Mesendoderm (in vitro differentiated cells): ENCODE results near the gene TCAIM.

Source experiments
- DNase-seq: peaks from one replicate; pipeline ENCODE4 v3.0.0; 2013
- H2AK5ac ChIP-seq: 2 replicates; pipeline ENCODE4 v1.6.1; 2013; ENCODE audit warnings: low read length, inconsistent platforms
- H2BK120ac ChIP-seq: 2 replicates; pipeline ENCODE4 v1.6.1; 2013; ENCODE audit warnings: low read depth, mild to moderate bottlenecking, low read length, moderate library complexity, mixed read lengths
- H2BK15ac ChIP-seq: replicated peaks from 2 replicates; pipeline ENCODE4 v1.6.1; 2013; ENCODE audit warnings: low read depth, mild to moderate bottlenecking, moderate library complexity
- H2BK5ac ChIP-seq: 2 replicates; pipeline ENCODE4 v1.6.1; 2013; ENCODE audit warnings: low read length, inconsistent platforms
- H3K18ac ChIP-seq: 2 replicates; pipeline ENCODE4 v1.6.1; 2013; ENCODE audit warnings: mild to moderate bottlenecking, low read length, mixed read lengths
- H3K23ac ChIP-seq: one replicate; pipeline ENCODE4 v1.6.1; 2013; ENCODE audit warnings: low read length
- H3K27ac ChIP-seq: 2 replicates; pipeline ENCODE4 v1.5.1; 2013; ENCODE audit warnings: low read depth, mild to moderate bottlenecking, inconsistent platforms, low read length, moderate library complexity
- H3K27me3 ChIP-seq: 2 replicates; pipeline ENCODE4 v1.6.1; 2013; ENCODE audit warnings: low read length, control low read depth, mild to moderate bottlenecking, inconsistent platforms; ENCODE audit not compliant: insufficient read depth, poor library complexity
- H3K36me3 ChIP-seq: 2 replicates; pipeline ENCODE4 v1.6.1; 2013; ENCODE audit warnings: low read length, inconsistent platforms; ENCODE audit not compliant: control insufficient read depth, insufficient read depth
- H3K4ac ChIP-seq: one replicate; pipeline ENCODE4 v1.6.1; 2013; ENCODE audit warnings: low read depth, mild to moderate bottlenecking, low read length, moderate library complexity
- H3K4me1 ChIP-seq: 2 replicates; pipeline ENCODE4 v1.6.1; 2013; ENCODE audit warnings: low read depth, low read length, inconsistent platforms; ENCODE audit not compliant: control insufficient read depth
- H3K4me2 ChIP-seq: 2 replicates; pipeline ENCODE4 v1.6.1; 2013; ENCODE audit warnings: low read length
- H3K4me3 ChIP-seq: 2 replicates; pipeline ENCODE4 v1.5.1; 2013; ENCODE audit warnings: mild to moderate bottlenecking, low read length
- H3K56ac ChIP-seq: one replicate; pipeline ENCODE4 v1.6.1; 2013; ENCODE audit warnings: low read length
- H3K79me1 ChIP-seq: 2 replicates; pipeline ENCODE4 v1.6.1; 2013; ENCODE audit warnings: low read length, inconsistent platforms
- H3K79me2 ChIP-seq: 2 replicates; pipeline ENCODE4 v1.6.1; 2013; ENCODE audit warnings: mild to moderate bottlenecking, low read length; ENCODE audit not compliant: control insufficient read depth, insufficient read depth
- H3K9ac ChIP-seq: 2 replicates; pipeline ENCODE4 v1.6.1; 2013; ENCODE audit warnings: low read length, inconsistent platforms
- H4K5ac ChIP-seq: one replicate; pipeline ENCODE4 v1.6.1; 2013; ENCODE audit warnings: low read length
- H4K8ac ChIP-seq: one replicate; pipeline ENCODE4 v1.6.1; 2013; ENCODE audit warnings: low read depth, mild to moderate bottlenecking, control low read depth, low read length, moderate library complexity
- WGBS: extraction: QIAGEN DNeasy Blood & Tissue Kit; methylation state at CpG from one replicate; pipeline ENCODE4 v1.1.7; 2013; ENCODE audit warnings: low lambda C conversion rate, missing lambda C conversion rate; ENCODE audit not compliant: insufficient coverage; ENCODE audit errors: extremely low coverage; 5-methylcytosine and 5-hydroxymethylcytosine counted together

Gene TCAIM

DNA sequence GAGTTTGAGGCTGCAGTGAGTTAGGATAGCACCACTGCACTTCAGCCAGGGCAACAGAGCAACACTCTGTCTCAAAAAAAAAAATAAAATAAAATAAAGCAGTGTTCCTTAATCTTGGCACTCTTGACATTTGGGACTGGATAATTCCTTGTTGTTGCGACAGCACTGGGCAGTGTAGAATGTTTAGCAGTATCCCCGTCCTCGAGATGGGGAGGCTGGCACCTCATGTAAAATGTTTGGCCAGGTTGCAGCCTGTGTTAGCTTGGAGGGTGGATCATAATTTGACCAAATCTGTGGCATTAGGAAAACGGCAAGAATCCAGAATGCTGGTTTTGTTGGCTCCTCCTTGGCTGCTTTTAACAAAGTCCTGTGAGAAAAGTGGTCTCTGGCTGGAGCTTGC is 91.9 kb downstream of the TCAIM start:
- H3K79me2 ChIP-seq = no peaks in the 10 kb centered on the region
- no peak overlapping the region for H3K4me2 ChIP-seq
- no peak overlapping the region for H2BK120ac ChIP-seq
- WGBS = no CpG with 5 or more reads among the region's 4 CpGs
- H3K9ac ChIP-seq = no peak overlapping the region
- no peak overlapping the region for H2BK15ac ChIP-seq
- DNase-seq = no peak
- H3K4ac ChIP-seq = no peak overlapping the region
- H3K18ac ChIP-seq = no peak overlapping the region
- no peak overlapping the region for H3K56ac ChIP-seq
- H3K27me3 ChIP-seq = no peaks in the 10 kb centered on the region
- no peak overlapping the region for H2AK5ac ChIP-seq
- H2BK5ac ChIP-seq = no peak overlapping the region
- H3K79me1 ChIP-seq = no peaks in the 10 kb centered on the region
- no peak overlapping the region for H3K23ac ChIP-seq
- no peak overlapping the region for H3K27ac ChIP-seq
- no peaks in the 10 kb centered on the region for H3K36me3 ChIP-seq
- no peak overlapping the region for H4K5ac ChIP-seq
- H3K4me1 ChIP-seq = no peaks in the 10 kb centered on the region
- H3K4me3 ChIP-seq = no peak overlapping the region
- no peak overlapping the region for H4K8ac ChIP-seq

DNA sequence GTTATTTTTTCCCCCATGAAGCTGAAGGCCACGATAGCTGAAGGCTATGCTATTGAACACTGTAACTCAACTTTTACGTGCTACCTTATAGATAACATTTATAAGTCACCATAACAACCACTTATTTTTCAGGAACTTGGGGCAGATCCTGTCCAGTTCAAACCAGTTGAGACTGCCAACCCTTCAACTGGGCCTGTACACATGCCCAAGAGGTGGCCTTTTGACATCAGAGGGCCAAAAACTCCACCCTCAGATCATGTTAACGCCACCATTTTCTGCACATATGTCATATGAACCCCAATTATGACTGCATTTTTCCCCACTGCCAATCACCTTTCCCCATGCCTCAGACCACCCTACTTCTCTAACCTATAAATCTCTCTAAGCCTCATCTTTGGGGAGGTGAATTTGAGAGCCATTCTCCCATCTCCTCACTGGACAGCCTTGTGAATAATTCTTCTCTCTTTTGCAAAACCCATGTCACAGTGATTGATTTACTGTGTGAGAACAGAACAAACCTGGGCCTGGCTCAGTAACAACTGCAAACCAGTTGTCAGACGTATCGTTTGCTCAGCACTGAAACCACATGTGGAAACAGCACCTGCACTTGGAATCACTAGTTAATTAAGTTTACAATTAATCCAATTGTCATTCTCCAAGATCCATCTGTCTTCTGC is 96.4 kb downstream of the TCAIM start:
- Histone ChIP-seq H3K4me3 (no peak overlapping the region), H3K36me3 (no peaks in the 10 kb centered on the region), H3K27ac (no peak overlapping the region), H3K79me2 (no peaks in the 10 kb centered on the region), H3K9ac (no peak overlapping the region), H2BK15ac (no peak overlapping the region), H2BK120ac (no peak overlapping the region), H2BK5ac (no peak overlapping the region), H3K4ac (no peak overlapping the region), H4K8ac (no peak overlapping the region), H3K56ac (no peak overlapping the region), H3K18ac (no peak overlapping the region), H3K79me1 (no peaks in the 10 kb centered on the region), H3K23ac (no peak overlapping the region), H4K5ac (no peak overlapping the region), H3K4me1 (no peaks in the 10 kb centered on the region), H3K4me2 (no peak overlapping the region), H2AK5ac (no peak overlapping the region), H3K27me3 (no peaks in the 10 kb centered on the region)
- DNase-seq = no peak
- WGBS = no CpG with 5 or more reads among the region's 5 CpGs

DNA sequence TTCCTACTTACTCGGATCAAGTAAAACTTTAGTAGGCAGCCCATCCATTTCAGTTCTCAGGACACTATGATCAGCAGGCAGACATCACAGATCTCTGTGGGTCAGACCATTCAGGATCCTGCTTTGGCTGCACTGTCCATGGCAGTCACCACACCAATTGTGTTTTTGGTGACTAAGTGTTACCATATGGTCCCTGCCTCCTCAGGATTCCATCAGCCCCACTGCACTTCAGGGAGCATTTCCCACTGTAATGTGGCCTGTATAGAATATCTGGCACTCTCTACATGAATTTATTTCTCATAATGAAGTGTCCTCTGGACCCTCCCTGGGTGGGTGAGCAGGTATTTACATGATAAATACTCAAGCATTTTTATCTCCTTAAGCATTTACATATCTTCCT is 97.6 kb downstream of the TCAIM start:
- no CpG with 5 or more reads among the region's 1 CpG for WGBS
- no peak overlapping the region for H2BK5ac ChIP-seq
- no peak overlapping the region for H3K18ac ChIP-seq
- H3K4me3 ChIP-seq = no peak overlapping the region
- no peak overlapping the region for H2BK15ac ChIP-seq
- DNase-seq = peak; percentile 13
- H2BK120ac ChIP-seq = no peak overlapping the region
- no peaks in the 10 kb centered on the region for H3K4me1 ChIP-seq
- H3K36me3 ChIP-seq = no peaks in the 10 kb centered on the region
- no peak overlapping the region for H3K9ac ChIP-seq
- no peak overlapping the region for H3K4ac ChIP-seq
- no peaks in the 10 kb centered on the region for H3K79me1 ChIP-seq
- no peaks in the 10 kb centered on the region for H3K27me3 ChIP-seq
- H3K56ac ChIP-seq = no peak overlapping the region
- no peak overlapping the region for H3K27ac ChIP-seq
- no peak overlapping the region for H3K23ac ChIP-seq
- H4K5ac ChIP-seq = no peak overlapping the region
- no peak overlapping the region for H2AK5ac ChIP-seq
- no peaks in the 10 kb centered on the region for H3K79me2 ChIP-seq
- no peak overlapping the region for H4K8ac ChIP-seq
- H3K4me2 ChIP-seq = no peak overlapping the region

- Histone ChIP-seq H3K79me2 (no peaks in the 10 kb centered on the region), H3K79me1 (no peaks in the 10 kb centered on the region), H3K4ac (no peak overlapping the region), H4K8ac (no peak overlapping the region), H4K5ac (no peak overlapping the region), H3K23ac (no peak overlapping the region), H3K9ac (no peak overlapping the region), H3K56ac (no peak overlapping the region), H2BK120ac (no peak overlapping the region), H3K4me2 (no peak overlapping the region), H2BK5ac (no peak overlapping the region), H3K4me3 (no peak overlapping the region), H3K4me1 (no peaks in the 10 kb centered on the region), H2BK15ac (no peak overlapping the region), H3K36me3 (no peaks in the 10 kb centered on the region), H3K27ac (no peak overlapping the region), H2AK5ac (no peak overlapping the region), H3K27me3 (no peaks in the 10 kb centered on the region), H3K18ac (no peak overlapping the region)
- no CpG with 5 or more reads among the region's 7 CpGs for WGBS
- DNase-seq = no peak
Observed at GRCh38 chr3:44437800-44438199, 99.2 kb downstream of the TCAIM start.

GRCh38 chr3:44439499-44440295 is 101.1 kb downstream of the TCAIM start:
- no peak overlapping the region for H2AK5ac ChIP-seq
- H3K4me1 ChIP-seq = no peaks in the 10 kb centered on the region
- no peak overlapping the region for H3K27ac ChIP-seq
- H3K4me3 ChIP-seq = no peak overlapping the region
- no peak overlapping the region for H3K9ac ChIP-seq
- no peaks in the 10 kb centered on the region for H3K79me2 ChIP-seq
- no peaks in the 10 kb centered on the region for H3K27me3 ChIP-seq
- H3K4ac ChIP-seq = no peak overlapping the region
- H2BK15ac ChIP-seq = no peak overlapping the region
- H4K8ac ChIP-seq = no peak overlapping the region
- no peak for DNase-seq
- WGBS = no CpG with 5 or more reads among the region's 7 CpGs
- no peak overlapping the region for H4K5ac ChIP-seq
- H3K36me3 ChIP-seq = no peaks in the 10 kb centered on the region
- no peak overlapping the region for H2BK5ac ChIP-seq
- H3K18ac ChIP-seq = no peak overlapping the region
- H3K79me1 ChIP-seq = no peaks in the 10 kb centered on the region
- H2BK120ac ChIP-seq = no peak overlapping the region
- no peak overlapping the region for H3K23ac ChIP-seq
- no peak overlapping the region for H3K56ac ChIP-seq
- H3K4me2 ChIP-seq = no peak overlapping the region
